ENCODE measurements around the gene NUDC.
"Not testable (repeated sequence)": the region's sequence is repeated elsewhere in the genome, so short reads cannot be mapped to it uniquely, and the experiment has no call there.

Gene NUDC

DNA sequence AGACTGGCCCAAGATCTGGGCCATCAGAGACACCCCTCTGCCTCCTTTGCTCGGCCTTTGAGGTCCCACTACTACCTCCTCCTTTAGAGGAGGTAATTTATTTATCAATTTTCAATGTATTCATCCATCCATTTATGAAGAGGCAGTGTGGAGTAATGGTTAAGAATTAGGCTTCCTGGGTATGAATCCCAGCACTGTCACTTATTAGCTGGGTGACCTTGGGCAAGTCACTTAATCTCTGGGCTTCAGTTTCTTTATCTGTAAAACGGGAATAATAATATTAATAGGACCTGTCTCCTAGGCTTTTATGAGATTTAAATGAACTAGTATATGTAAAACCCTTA is 9.4 kb upstream of the NUDC start:
- no peak for DNase-seq

DNA sequence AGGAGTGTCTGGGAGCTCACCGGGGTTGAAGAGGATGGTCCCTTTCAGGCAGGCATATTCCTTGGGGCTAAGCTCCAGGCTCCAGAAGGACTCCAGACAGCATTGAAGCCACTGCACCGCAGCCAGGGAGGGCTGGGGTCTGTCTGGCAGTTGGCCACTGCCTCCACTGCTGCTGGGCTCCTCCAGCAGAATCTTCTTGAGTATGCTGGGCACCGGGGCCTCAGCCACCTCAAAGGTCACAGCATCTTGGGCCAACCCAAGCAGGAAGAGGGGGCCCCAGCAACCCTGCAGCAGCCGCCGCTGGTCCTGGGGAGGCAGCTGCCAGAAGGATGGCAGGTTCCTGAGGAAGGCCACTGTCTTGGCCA is 8.2 kb upstream of the NUDC start:
- DNase-seq: no peak

DNA sequence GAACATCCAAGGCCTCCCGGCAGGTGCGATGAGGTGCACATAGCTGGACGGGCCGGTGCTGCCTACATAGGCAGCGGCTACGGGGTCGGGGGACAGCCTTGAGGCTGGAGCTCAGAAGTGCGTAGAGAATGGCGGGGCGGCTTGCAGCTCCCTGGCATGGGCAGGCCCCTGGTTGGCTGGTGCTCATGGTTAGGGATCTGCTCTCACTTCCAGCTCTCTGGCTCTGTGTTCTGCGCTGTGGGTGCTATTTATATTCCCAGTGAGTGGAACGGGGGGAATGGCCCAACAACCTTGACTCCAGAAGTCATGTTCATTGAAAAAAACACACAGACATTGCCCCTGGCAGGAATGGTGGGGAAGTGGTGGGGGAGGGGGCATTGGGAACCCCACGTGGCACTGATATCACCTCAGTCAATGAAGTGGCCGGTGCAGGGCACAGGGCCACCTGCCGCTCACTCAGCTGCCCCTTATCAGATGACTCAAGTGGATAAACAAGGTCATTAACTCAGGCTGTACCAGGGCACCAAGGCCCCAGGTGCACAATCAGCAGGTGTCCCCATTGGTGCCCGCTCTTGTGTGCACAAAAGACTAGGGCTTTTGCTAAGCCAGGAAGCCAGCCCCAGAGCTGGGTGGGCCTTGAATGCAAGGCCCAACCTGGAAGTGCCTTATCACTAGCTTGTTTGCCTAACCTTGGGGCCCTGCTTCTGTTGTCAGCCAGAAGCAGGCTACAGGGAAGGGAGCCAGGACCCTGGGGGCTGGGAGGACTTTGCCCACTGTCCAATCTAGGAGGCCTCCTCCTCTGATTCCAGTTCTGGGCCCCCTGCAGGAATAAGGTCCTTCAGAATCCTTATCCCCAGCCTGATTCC is 7.6 kb upstream of the NUDC start, which contains the start of gene NR0B2:
Gene NR0B2, minus strand, starts transcription at position 222 of the 866 bp plus-strand sequence. Its CDS starts 35 bp downstream, at position 187.
- DNase-seq: no peak

DNA sequence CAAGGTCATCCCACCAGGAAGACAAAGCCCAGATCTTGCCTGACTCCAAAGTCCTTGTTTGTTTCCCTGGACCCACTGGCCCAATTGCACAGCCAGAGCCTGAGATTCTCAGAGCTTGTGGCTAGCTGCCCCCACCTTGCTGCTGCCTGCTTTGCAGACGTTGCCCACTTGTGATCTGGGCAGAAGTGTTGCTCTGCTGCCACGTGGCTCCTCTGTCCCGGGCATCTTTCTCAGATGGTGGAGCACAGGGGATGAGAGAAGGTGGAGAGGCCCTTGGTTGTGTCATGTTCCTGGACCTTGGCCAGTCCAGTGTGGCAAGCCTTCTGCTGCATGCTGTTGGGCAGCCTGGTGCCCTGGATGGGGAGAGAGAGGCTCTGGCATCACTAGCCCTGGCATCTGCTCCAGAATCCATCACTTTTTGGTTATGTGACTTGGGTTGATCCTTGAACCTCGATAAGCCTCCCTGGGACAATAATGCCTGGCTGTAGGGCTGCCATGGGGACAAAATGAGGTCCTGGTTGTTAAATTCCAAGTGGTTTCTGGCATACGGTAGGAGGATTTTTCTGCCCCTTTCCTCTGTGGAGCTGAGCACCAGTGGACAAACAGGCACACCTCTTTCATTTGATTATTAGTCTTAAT is 6.2 kb upstream of the NUDC start:
- DNase-seq: no peak

DNA sequence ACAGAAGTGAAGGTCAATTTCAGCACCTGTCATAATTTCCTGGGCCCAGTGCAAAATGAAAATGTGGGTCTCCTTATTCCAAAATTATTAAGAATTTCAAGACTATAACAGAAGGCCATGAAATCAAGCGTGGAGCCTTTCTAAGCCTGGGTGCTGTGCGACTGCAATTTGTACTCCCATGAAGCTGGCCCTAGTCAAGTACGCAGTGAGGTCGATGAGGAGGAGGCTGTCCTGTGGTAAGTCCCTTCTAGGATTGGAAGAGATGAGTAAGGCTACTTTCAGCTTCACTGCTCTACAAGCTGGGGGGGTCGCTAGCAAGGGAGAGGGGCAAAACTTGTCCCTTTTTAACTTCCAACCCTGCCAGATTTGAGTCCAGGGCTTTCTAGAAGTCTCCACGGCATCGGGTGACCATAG is 410 bp upstream of the NUDC start:
- no peak for DNase-seq

DNA sequence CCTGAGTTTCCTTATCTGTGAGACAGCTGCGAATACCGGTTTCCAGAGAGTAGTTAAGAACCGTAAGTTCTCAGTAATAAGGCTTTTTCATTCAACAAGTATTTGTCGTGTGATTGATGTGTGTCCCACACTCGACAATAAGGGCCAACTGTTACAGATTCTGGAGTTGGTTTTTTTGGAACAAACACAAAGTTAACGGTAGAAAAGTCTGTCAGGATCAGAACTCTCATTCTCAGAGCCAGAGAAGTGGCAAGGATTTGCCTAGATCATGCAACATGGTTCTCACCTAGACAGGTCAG is 837 bp downstream of the NUDC start:
- DNase-seq: no peak

DNA sequence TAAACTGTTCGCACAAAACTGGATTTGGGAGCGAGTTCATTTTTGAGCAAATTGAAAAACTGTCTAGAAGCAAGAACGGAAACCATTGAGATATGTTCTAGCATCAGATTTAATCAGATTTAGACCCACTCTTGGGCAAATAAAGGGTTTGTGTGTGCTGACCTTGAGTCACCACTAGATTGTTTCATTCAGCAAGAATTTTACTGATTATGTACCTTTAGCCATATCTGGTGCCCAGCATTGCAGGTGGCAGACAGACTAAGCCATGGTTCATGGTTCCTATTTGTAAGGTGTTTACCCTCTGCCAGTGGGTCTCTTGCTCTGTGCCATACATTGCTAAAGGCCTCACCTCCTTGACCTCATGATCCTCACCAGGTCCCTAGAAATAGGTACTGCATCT is 1.4 kb downstream of the NUDC start:
- DNase-seq: no peak

DNA sequence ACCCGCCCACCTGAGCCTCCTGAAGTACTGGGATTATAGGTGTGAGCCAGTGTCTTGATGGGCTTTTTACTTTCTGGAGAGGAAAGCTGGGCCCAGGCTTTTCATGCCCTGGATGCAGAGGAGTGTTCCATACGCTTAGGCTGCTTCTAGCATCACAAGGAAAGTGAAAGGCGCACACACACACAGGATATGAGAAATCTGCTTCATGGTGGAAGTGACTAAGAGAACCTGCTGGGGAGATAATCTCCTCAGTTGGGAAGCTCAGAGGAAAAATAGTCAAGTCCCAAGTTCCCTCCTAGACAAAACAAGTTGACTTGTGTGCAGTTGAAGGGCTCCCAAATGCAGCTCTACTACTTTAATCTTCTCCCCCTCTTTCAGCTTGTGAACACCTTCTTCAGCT is 2.2 kb downstream of the NUDC start:
- no peak for DNase-seq

DNA sequence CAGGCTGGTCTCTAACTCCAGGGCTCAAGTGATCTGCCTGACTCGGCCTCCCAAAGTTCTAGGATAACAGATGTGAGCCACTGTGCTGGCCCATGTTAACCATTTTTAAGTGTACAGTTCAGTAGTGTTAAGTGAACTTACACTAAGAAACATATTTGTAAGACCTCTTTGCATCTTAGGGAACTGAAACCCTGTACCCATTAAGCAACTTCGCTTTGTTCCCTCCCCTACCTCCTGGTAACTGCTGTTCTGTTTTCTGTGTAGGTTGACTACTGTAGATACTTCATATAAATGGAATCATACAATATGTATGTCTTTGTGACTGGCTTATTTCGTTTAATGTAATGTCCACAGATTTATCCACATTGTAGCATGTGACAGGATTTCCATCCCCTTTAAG is 11.0 kb downstream of the NUDC start:
- no peak for DNase-seq

DNA sequence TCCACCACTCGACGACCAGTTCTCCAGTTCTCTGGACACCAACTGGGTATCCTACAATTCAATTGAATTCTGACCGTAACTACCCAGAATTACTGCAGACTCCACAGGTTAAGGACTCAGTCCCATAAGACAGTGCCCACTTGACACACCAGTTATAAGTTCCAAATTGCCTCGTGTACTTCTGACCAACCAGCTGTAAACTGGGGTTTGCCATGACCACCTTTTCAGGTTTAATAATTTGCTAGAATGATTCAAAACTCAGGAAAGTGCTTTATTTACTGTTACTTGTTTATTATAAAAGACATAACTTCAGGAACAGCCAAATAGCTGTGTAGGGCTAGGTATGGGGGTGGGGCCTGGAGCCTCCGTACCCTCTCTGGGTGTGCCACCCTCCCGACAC is 15.3 kb downstream of the NUDC start:
- no peak for DNase-seq

DNA sequence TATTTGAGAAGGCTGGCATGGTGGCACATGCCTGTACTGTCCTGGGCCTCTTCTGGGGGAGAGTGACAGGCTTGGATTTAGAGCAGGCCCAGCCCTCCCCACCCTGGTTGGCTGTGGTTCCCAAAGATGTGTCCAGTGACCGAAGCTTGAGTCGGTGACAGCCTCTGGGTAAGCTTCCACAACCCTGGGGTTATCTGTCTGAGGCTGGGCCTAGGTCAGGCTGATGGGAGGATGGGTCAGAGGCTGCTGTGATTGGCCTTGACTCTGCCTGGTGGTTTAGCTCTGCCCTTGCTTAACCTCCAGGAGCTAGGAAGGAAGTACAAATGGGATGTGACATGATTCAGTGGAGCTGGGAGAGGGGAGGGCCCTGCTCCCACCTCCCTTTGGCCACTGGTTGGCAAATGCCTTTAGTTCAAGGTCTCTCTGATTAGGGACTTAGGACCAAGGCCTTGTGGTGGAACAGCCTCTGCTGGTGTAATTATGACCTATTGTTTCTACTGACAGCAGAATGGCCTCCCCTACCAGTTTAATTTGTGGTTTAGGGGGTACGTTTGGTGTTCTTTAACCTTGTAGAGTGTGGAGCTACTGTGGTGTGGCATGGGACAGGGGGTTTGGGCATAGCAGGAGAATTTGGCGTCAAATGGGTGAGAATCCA is 16.6 kb downstream of the NUDC start:
- DNase-seq: no peak

DNA sequence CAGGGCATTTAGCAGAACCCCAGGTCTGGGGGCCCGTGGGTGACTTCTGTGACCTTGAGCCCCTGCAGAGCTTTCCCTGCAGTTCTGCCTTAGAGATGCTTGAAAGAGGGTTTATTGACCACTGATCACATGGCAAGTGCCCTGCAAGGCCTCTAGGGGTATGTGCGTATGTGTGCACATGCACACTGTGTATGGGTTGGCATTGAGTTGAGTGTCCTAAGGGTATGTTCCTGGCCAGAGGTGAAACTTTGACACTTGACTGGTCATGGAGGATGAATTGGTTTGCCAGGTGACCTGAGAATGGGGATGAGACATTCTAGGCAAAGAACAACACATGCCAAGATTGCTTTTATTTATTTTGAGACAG is 17.1 kb downstream of the NUDC start:
- no peak for DNase-seq

DNA sequence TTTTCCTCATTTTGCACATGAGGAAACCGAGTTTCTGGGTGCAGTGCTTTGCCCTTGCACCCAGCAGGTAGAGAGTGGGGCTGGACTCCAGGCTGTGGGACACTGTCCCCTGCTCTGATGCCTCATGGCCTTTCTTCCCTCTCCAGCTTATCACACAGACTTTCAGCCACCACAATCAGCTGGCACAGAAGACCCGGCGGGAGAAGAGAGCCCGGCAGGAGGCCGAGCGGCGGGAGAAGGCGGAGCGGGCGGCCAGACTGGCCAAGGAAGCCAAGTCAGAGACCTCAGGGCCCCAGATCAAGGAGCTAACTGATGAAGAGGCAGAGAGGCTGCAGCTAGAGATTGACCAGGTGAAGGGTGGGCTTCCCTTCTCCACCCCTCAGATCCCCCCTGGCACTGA is 19.8 kb downstream of the NUDC start:
- DNase-seq: no peak

DNA sequence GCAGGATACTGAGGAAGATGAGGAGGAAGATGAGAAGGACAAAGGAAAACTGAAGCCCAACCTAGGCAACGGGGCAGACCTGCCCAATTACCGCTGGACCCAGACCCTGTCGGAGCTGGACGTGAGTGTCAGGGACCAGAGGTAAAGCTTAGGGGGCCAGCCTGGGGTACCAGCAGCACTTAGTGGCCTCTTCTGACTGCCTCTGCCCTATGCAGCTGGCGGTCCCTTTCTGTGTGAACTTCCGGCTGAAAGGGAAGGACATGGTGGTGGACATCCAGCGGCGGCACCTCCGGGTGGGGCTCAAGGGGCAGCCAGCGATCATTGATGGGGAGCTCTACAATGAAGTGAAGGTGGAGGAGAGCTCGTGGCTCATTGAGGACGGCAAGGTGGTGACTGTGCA is 21.1 kb downstream of the NUDC start:
- DNase-seq: no peak

DNA sequence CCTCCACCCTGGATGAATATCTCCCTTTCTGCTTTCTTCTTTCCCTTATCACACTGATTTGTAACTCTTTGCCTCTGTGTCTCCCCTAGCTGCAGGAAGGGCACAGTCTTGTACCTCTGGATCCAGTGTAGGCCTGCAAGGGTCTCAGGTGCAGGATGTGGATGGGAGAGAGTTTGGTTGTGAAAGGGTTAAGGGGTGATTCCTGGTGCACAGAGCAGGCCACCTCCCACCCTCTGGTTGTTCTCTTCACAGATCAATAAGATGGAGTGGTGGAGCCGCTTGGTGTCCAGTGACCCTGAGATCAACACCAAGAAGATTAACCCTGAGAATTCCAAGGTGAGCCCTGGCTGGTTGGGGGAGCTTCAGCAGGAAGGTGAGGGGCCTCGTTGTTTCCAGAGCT is 23.6 kb downstream of the NUDC start:
- no peak for DNase-seq

DNA sequence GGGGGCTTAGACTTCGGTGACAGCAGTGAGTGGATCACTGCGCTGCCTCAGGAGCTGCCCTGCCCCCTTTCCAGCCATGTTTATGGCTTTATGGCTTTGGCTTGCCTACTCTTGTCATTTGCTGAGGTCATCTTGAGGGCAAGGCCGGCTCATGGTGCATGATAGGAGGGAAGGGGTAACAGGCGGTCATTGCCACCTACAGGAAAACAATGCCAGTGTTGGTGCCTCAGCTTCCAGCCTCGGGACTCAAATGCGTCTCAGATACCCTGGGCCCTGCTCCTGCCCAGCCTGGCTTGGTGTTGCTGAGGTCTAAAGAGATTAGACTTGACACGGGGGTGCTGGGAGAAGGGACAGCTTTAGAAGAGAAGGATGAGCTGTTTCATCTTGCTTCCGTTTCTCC is 24.2 kb downstream of the NUDC start:
- no peak for DNase-seq

DNA sequence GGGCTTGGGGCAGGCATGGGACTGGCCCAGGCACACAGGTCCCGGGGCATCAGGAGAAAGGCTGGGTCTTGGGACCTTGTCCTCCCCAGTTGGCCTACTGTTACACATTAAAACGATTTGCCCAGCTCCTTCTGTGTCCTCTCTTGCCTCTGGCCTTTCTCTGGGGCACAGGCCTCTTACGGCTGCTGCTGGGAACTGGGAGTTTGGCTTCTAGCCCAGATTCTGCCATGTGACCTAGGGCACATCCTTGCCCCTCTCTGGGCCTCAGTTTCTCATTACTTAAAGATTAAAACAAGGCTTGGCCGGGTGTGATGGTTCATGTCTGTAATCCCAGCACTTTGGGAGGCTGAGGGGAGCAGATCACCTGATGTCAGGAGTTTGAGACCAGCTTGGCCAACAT is 24.7 kb downstream of the NUDC start:
- no peak for DNase-seq

DNA sequence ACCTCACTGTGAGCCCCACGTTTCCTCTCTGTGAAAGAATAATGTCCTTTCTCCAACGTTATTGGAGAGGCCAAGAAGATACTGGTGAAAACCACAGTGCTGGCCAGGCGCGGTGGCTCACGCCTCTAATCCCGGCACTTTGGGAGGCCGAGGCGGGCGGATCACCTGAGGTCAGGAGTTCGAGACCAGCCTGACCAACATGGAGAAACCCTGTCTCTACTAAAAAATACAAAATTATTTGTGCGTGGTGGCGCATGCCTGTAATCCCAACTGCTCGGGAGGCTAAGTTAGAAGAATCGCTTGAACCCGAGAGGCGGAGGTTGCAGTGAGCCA is 27.1 kb downstream of the NUDC start:
- not testable (repeated sequence) for DNase-seq

DNA sequence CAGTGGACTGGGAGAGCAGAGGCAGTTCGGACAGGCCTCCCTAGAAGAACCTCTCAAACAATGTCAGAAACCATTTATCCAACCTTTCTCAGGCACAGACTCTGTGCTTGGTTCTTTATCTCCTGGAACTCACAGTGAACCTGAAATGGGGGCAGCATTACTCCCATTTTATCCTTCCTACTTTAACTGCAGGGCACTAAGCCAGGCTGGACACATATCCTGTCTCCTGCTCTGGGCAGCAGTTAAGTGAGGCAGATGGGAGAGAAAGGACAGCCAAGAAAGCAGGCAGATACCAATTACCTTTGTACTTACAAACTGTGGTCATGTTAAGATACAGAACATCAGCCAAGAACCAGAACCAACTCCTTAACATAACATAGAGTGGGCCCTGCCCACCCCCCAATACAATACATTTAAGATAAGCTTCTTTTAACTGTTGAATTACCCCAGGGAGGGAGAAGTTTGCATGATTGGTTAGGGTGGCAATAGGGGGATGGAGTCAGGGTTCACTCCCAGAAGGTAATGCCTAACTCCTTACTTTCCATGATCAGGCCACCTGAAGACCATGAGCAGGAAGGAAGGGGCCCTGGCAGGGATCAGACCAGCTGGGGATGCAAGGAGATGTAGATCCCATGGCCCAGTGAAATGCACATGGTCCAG is 27.9 kb downstream of the NUDC start:
- DNase-seq: no peak

DNA sequence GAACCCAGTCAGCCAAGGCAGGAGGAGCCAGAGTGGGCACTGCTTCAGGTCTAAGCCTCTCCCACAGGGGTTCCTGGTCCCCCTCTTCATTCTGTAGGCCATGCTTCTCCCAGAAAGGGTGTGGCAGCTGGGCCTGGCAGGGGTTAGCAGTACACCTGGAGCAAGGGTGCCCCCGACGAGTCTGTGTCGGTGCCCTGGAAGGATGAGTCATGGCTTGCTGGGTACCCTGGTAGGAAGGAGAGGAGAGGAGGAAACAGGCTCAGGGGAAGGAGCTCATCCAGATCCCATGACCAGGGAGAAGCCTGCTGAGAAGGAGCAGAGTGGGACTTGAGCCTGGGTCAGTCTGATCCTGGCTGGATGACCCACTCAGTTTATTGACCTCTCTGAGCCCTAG is 28.4 kb downstream of the NUDC start:
- no peak for DNase-seq

DNA sequence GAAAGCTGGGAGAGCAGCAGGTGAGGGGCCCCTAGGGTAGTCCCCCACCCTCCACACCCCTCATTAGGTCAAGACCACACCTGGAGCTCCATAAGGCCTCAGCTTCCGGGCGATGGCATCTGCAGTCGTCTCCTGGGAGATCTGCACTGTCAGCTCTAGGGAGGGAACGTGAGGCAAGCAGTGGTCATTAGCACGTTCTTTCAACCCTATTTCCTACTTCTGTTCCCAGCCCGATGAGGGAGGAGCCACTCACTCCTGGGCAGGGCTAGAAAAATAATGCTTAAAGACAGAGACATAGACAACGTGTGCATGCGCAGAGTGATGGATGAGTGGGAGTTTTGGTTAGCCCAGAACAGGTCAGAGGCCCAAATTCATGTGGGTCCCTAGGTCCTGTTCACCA is 29.1 kb downstream of the NUDC start:
- DNase-seq: no peak

DNA sequence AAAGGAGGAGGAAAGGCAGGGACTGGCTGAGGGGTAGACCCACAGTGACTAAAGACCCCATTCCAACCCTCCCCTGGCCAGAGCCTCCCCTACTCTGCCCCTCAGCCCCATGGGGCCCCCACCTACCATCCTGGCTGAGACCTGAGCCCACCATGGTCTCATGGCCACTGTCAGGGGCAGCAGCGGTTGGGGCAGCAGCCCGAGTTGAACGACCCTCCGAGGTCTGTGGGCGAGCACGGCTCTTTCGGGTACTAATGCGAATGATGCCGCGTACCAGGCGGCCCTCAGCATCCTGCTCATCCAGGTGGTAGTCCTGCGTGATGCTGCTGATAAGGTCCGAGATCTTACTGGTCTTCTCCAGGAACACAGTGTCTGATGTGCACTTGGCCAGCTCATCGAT is 29.7 kb downstream of the NUDC start:
- DNase-seq: no peak

DNA sequence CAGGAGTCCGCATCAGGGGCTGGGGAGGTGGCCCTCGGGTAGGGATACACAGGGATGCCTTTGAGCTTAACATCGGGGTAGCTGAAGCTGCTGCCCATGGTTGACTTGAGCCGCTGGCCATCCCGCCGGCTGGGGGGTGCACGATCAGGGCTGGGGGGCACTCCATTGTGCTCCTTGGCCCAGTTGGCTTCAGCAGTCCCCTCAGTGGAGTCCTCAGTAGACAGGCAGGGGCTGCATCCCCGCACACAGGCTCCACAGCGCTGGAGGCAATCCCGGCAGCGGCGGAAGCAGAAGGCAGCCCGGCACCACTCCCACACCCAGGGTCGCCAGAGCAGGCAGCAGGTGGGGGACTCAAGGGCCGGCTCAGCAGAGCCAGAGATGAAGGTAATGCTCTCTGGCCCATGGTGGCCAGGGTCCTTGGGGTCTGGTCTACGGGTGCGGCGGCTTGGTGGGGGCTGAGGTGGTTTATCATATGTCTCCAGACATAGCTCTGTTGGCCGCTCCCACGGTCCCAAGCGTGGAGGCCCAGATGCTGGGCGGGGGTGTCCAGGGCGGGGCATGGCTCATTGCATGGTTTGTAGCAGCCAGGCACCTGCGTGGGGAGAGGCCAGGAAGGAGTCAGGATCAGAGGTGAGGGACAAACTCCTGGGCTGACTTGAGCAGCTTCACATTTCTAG is 30.4 kb downstream of the NUDC start:
- DNase-seq: no peak

DNA sequence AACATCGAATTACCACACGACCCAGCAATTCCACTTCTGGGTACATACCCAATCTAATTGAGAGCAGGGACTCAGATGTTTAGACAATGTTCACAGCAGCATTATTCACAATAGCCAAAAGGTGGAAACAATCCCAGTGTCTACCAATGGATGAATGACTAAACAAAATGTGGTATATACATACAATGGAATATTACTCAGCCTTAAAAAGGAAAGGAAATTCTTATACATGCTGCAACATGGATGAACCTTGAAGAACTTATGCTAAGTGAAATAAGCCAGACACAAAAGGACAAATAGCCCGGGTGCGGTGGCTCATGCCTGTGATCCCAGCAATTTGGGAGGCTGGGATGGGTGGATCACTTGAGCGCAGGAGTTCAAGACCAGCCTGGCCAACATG is 31.8 kb downstream of the NUDC start:
- no peak for DNase-seq
